ENCODE data around the gene ARHGEF9.
"Not testable (repeated sequence)": the region's sequence is repeated elsewhere in the genome, so short reads cannot be mapped to it uniquely, and the experiment has no call there.

Gene ARHGEF9

DNA sequence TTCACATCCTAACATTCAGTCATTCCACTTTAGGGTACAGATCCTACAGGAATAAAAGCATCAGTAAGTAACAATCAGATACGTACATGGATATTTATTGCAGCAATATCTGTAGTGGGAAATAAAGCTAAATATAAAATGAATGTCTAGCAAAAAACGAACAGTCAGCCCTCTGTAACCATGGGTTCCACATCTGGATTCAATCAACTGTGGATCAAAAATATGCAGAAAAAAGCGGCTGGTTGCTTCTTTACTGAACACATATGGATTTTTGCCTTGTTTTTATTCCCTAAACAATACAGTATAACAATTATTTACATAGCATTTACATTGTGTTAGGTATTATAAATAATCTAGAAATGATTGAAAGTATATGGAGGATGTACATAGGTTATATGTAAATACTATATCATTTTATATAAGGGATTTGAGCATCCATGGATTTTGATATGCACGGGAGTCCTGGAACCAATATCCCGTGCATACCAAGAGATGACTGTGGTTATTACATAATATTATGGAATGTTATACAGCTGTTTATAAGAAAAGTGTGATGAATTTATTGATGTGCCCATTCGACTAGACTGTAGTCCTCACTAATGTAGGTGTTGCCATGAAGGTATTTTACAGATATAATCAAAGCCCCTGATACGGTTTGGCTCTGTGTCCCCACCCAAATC lies 132.8 kb downstream of the ARHGEF9 start:
- no peaks in the 10 kb centered on the region for H3K79me2 ChIP-seq (ENCODE audit: insufficient read depth, low read length)
- H3K4me2 ChIP-seq (ENCODE audit: low read length): no peak overlapping the region

DNA sequence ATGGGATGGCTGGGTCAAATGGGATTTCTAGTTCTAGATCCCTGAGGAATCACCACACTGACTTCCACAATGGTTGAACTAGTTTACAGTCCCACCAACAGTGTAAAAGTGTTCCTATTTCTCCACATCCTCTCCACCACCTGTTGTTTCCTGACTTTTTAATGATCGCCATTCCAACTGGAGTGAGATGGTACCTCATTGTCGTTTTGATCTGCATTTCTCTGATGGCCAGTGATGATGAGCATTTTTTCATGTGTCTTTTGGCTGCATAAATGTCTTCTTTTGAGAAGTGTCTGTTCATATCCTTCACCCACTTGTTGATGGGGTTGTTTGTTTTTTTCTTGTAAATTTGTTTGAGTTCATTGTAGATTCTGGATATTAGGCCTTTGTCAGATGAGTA lies 139.3 kb downstream of the ARHGEF9 start:
- not testable (repeated sequence) for H4K20me1 ChIP-seq (ENCODE audit: insufficient read depth, low read length); H3K9me2 ChIP-seq (ENCODE audit: low read depth, low read length); H3K4me1 ChIP-seq (ENCODE audit: insufficient read depth, low read length, severe bottlenecking); H3K4me3 ChIP-seq (ENCODE audit: low read depth, low read length, poor library complexity, severe bottlenecking); H3F3A ChIP-seq (ENCODE audit: insufficient read depth, low read length); H3K27ac ChIP-seq (ENCODE audit: low read depth, low read length, poor library complexity, severe bottlenecking); H3K4me2 ChIP-seq (ENCODE audit: low read length); H3K79me2 ChIP-seq (ENCODE audit: insufficient read depth, low read length); H3K9me3 ChIP-seq (ENCODE audit: low read length); H3K9ac ChIP-seq (ENCODE audit: low read length); H2AFZ ChIP-seq (ENCODE audit: low read length); H3K27me3 ChIP-seq (ENCODE audit: insufficient read depth, low read length); H3K36me3 ChIP-seq (ENCODE audit: insufficient read depth, low read length)

More for the DNA sequence above, 132.8 kb downstream of the ARHGEF9 start:
- Histone ChIP-seq H3K4me1 (ENCODE audit: insufficient read depth, low read length, severe bottlenecking) (no peaks in the 10 kb centered on the region), H3K36me3 (ENCODE audit: insufficient read depth, low read length) (peaks cover 27% of the 10 kb centered on the region), H3K27me3 (ENCODE audit: insufficient read depth, low read length) (no peaks in the 10 kb centered on the region), H3K27ac (ENCODE audit: low read depth, low read length, poor library complexity, severe bottlenecking) (no peak overlapping the region), H3K9me3 (ENCODE audit: low read length) (no peaks in the 10 kb centered on the region), H3K9ac (ENCODE audit: low read length) (no peak overlapping the region), H3F3A (ENCODE audit: insufficient read depth, low read length) (no peaks in the 10 kb centered on the region), H3K9me2 (ENCODE audit: low read depth, low read length) (no peaks in the 10 kb centered on the region), H2AFZ (ENCODE audit: low read length) (no peak overlapping the region), H3K4me3 (ENCODE audit: low read depth, low read length, poor library complexity, severe bottlenecking) (no peak overlapping the region), H4K20me1 (ENCODE audit: insufficient read depth, low read length) (no peaks in the 10 kb centered on the region)
- TF ChIP-seq CTCF (IDR thresholded peaks at IDR 0.05; ENCODE audit: low read length) (no peak), EZH2 (IDR thresholded peaks at IDR 0.05; ENCODE audit: borderline replicate concordance, low read length) (no peak)

DNA sequence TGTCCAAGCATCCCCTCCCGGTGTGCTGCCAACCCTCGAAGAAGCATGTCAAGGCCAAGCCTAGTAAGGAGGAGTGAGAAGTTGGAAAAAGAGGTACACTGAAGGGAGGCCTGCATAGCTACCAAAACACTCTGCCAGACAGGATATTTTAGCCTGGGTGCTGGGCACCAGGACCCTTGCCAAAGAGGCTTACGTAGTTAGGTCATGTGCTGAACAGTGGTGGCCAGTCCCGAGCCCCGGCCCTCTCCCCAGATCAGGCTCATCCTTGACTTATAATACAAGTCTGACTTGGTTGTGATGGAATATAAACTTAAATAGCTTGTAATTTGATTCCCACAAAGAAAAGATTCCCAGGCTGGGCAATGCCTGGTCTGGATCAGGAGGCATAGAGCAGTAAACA lies 149.3 kb downstream of the ARHGEF9 start:
- Histone ChIP-seq H3K79me2 (ENCODE audit: insufficient read depth, low read length) (no peaks in the 10 kb centered on the region), H3K27ac (ENCODE audit: low read depth, low read length, poor library complexity, severe bottlenecking) (no peak overlapping the region), H3K4me3 (ENCODE audit: low read depth, low read length, poor library complexity, severe bottlenecking) (no peak overlapping the region)

More for the DNA sequence above, 149.3 kb downstream of the ARHGEF9 start:
- no peak overlapping the region for H2AFZ ChIP-seq (ENCODE audit: low read length)
- no peak for TF ChIP-seq EZH2 (IDR thresholded peaks at IDR 0.05; ENCODE audit: borderline replicate concordance, low read length)
- no peak for TF ChIP-seq CTCF (IDR thresholded peaks at IDR 0.05; ENCODE audit: low read length)
- no peak overlapping the region for H3K4me2 ChIP-seq (ENCODE audit: low read length)
- H4K20me1 ChIP-seq (ENCODE audit: insufficient read depth, low read length): no peaks in the 10 kb centered on the region
- no peaks in the 10 kb centered on the region for H3K9me2 ChIP-seq (ENCODE audit: low read depth, low read length)
- peaks cover 26% of the 10 kb centered on the region for H3K36me3 ChIP-seq (ENCODE audit: insufficient read depth, low read length)
- no peaks in the 10 kb centered on the region for H3K9me3 ChIP-seq (ENCODE audit: low read length)
- no peaks in the 10 kb centered on the region for H3K4me1 ChIP-seq (ENCODE audit: insufficient read depth, low read length, severe bottlenecking)
- no peaks in the 10 kb centered on the region for H3F3A ChIP-seq (ENCODE audit: insufficient read depth, low read length)
- no peaks in the 10 kb centered on the region for H3K27me3 ChIP-seq (ENCODE audit: insufficient read depth, low read length)
- no peak overlapping the region for H3K9ac ChIP-seq (ENCODE audit: low read length)
